GM12873 (cell line): Measurements from ENCODE around the gene PHF3.

ENCODE experiments used
- CTCF ChIP-seq: IDR thresholded peaks from 2 replicates; pipeline ENCODE4 v1.5.1; 2012; ENCODE audit warnings: low read depth, mild to moderate bottlenecking, moderate library complexity, low read length, control low read depth; ENCODE audit not compliant: insufficient read depth; ENCODE audit errors: missing control alignments

Gene PHF3

GRCh38 chr6:63599243-63599642 is 36.4 kb upstream of the PHF3 start:
- no peak for TF ChIP-seq CTCF

GRCh38 chr6:63600136-63600535 is 35.5 kb upstream of the PHF3 start:
- no peak for TF ChIP-seq CTCF

- no peak for TF ChIP-seq CTCF
These were observed 26.4 kb upstream of the PHF3 start for GRCh38 chr6:63609231-63609630.

GRCh38 chr6:63610944-63611343 is 24.7 kb upstream of the PHF3 start:
- no peak for TF ChIP-seq CTCF

- TF ChIP-seq CTCF: no peak
These were observed 24.0 kb upstream of the PHF3 start for GRCh38 chr6:63611560-63611959.

GRCh38 chr6:63615590-63615989 is 20.0 kb upstream of the PHF3 start:
- no peak for TF ChIP-seq CTCF

GRCh38 chr6:63624091-63624490 is 11.5 kb upstream of the PHF3 start:
- no peak for TF ChIP-seq CTCF
